Right atrium auricular region (tissue), 2 donors: ENCODE measurements around the gene ARFGAP2. TPM values are rescaled to one million over a fixed set of nuclear protein-coding genes. Genes with fewer than 3 reads are reported as not detected.
A peak's percentile ranks its signal among the peaks of the same experiment; 100 is the strongest.

Experiments
- DNase-seq: peaks from one replicate; pipeline ENCODE4 v3.0.0-alpha.2; 2019; ENCODE audit warnings: low spot score
- H3K27ac ChIP-seq, 2 donors: fragments of 200-600 bp; sonication (generic); 1 replicate in 1 of 2; 2 replicates in 1 of 2; pipeline ENCODE4 v1.5.1; 2016 to 2019
- H3K27me3 ChIP-seq, 2 donors: fragments of 200-600 bp; sonication (generic); one replicate each; pipeline versions ENCODE4 v1.5.1 to v1.6.0; 2017 to 2019
- H3K36me3 ChIP-seq: fragments of 200-600 bp; sonication (generic); one replicate; pipeline ENCODE4 v1.5.1; 2016
- H3K4me1 ChIP-seq, 2 donors: fragments of 200-600 bp; sonication (generic); one replicate each; pipeline versions ENCODE4 v1.5.1 to v1.6.0; 2017 to 2019
- H3K4me3 ChIP-seq, 2 donors: fragments of 200-600 bp; sonication (generic); 1 replicate in 1 of 2; 2 replicates in 1 of 2; pipeline ENCODE4 v1.5.1; 2017 to 2019; ENCODE audit warnings: mild to moderate bottlenecking in 1 of 2, moderate library complexity in 1 of 2
- H3K9me3 ChIP-seq, 2 donors: fragments of 200-600 bp; sonication (generic); one replicate each; pipeline ENCODE4 v1.5.1; 2019
- CTCF ChIP-seq, 2 donors: fragments of 200-600 bp; sonication (generic); IDR thresholded peaks; one replicate each; pipeline ENCODE4 v1.5.1; 2019; ENCODE audit warnings: antibody characterized with exemption in 2 of 2
- total RNA-seq, 2 donors: library from RNA; depleted of rRNA; stranded (reverse); fragments of >200 nt; gene quantifications; one replicate each; pipeline ENCODE4 v1.1.0, GENCODE V29; 2016

Gene ARFGAP2
- total RNA-seq, 2 donors from 2014 or later = 75.1 to 78.0 TPM

GRCh38 chr11:47180006-47180787, 3.5 kb upstream of the ARFGAP2 start:
- Histone ChIP-seq H3K27me3 (no peaks in the 10 kb centered on the region), H3K27ac (peak overlapping the region; percentile 28 to 99), H3K4me1 (peaks cover 0 to 80% of the 10 kb centered on the region in 2 donors), H3K9me3 (no peaks in the 10 kb centered on the region), H3K4me3 (no peak overlapping the region), H3K36me3 (peaks cover 34% of the 10 kb centered on the region)
- DNase-seq = no peak
- TF ChIP-seq CTCF (IDR thresholded peaks at IDR 0.05) = no peak

DNA sequence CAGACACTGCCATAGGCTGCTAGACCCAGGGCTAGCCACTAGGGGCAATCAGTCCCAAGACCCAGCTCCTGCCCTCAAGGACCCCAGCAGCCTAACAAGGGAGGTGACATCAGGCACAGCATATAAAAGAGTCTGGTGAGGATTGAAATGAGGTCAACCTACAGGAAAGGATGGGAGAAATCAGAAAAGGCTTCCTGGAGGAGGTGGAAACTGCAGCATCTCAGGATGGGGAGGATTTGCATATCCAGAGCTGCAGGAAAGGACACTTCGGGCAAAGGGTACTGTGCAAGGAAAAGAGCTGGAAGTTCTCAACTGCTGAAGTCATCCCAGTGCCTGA, 2.9 kb upstream of the ARFGAP2 start:
- Histone ChIP-seq H3K36me3 (peaks cover 39% of the 10 kb centered on the region), H3K27ac (peak overlapping the region in 1 of 2 donors; percentile 99), H3K4me3 (no peak overlapping the region)

DNA sequence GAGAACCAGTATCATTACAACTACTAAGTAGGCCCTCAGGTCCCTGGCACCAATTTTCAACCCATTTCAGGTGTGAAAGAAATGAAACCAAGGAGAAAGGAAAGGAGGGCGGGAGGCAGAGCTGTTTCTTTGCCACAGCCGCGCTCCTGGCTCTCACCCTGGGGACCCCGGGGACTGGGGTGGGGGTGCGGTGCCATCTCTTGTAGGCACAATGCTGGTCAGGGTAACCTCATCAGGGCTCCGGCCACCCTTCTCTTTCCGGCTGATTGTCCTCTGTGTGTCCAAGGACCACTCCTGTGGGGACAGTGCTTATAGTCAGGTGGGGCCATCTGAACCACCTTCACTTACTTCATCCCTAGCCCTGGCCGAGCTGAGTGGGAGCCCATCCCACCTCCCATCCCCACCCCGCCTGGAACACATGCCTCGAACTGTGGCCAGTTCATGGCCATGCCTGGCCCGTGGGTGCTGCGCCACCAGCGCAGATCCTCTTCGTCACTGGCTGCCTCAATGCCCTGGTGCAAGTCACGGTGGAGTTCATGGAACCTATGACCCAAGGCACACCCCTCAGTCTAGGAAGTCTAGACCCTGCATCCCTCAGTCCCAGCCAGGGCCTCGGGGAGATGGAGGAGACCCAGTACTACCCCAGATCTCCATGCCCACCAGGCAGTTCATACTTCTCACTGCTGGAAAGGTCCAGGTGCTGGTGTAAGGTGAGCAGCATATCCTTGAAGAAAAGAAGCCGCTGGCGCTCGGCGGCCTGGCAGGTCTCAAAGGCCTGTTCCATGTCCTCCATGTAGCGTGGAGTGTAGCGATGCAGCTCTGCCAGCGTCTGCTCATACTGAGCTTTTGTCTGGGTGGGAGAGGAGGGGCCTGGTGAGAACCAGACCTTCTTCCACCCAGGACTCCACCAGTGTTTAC, 2.3 kb upstream of the ARFGAP2 start:
- no peak overlapping the region for H3K4me3 ChIP-seq
- peaks cover 0 to 75% of the 10 kb centered on the region in 2 donors for H3K4me1 ChIP-seq
- H3K36me3 ChIP-seq = peaks cover 42% of the 10 kb centered on the region
- H3K9me3 ChIP-seq = no peaks in the 10 kb centered on the region
- no peak for DNase-seq
- H3K27ac ChIP-seq = peak overlapping the region; percentile 99
- H3K27me3 ChIP-seq = no peaks in the 10 kb centered on the region
- TF ChIP-seq CTCF (IDR thresholded peaks at IDR 0.05) = no peak

More for the DNA sequence above, 2.9 kb upstream of the ARFGAP2 start:
- Histone ChIP-seq H3K9me3 (no peaks in the 10 kb centered on the region), H3K27me3 (no peaks in the 10 kb centered on the region), H3K4me1 (peaks cover 0 to 80% of the 10 kb centered on the region in 2 donors)
- peak in 1 of 2 donors; percentile 51 for TF ChIP-seq CTCF (IDR thresholded peaks at IDR 0.05)
- no peak for DNase-seq

DNA sequence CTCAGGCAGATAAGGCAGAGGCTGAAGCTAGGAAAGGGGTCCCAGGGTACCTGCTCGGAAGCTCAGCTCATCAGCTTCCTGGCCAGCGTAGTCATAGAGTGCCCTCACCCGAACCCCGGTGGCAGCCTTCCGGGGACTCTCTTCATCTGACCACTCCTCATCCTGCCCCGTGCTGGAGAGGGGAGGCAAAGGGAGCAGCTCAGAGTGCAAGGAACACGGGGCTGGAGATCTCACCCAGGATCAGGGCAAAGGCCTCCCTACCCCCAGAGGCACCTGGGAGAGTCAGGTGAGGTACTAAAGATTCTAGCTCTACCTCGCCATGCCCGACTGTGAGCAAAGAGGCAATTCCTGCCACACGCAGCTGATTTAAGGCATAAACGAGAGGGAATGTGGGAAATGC, 1.6 kb upstream of the ARFGAP2 start:
- no peak for TF ChIP-seq CTCF (IDR thresholded peaks at IDR 0.05)
- Histone ChIP-seq H3K27ac (peak overlapping the region; percentile 99), H3K4me1 (peaks cover 0 to 74% of the 10 kb centered on the region in 2 donors), H3K27me3 (no peaks in the 10 kb centered on the region), H3K4me3 (no peak overlapping the region), H3K36me3 (peaks cover 49% of the 10 kb centered on the region), H3K9me3 (no peaks in the 10 kb centered on the region)
- DNase-seq = no peak

DNA sequence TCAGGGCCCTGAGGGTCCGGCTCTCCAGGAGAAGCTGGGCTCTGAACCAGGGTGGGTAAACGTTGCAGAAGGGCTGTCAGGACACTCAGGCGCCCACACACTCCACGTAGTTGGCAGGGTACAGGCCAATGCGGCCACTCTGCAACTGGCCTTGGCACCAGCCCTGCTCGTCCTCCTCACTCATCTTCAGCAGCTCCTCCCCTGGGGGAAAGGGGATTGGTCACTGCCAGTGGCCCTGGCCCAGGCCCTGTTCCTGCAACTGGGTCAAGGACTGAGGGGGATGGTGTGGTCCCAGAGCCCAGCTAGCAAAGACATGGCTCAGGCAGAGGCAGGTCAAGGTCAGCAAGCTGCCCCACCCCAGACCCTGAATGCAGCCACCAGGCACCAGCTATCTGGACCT, 1.2 kb upstream of the ARFGAP2 start:
- DNase-seq = no peak
- peaks cover 54% of the 10 kb centered on the region for H3K36me3 ChIP-seq
- peaks cover 0 to 74% of the 10 kb centered on the region in 2 donors for H3K4me1 ChIP-seq
- no peaks in the 10 kb centered on the region for H3K9me3 ChIP-seq
- H3K27me3 ChIP-seq = no peaks in the 10 kb centered on the region
- TF ChIP-seq CTCF (IDR thresholded peaks at IDR 0.05) = no peak
- H3K27ac ChIP-seq = peak overlapping the region; percentile 99
- peak overlapping the region in 1 of 2 donors; percentile 72 for H3K4me3 ChIP-seq
